NCI-H510A (cell line): ENCODE measurements around the gene CEP350.
A peak's percentile ranks its signal among the peaks of the same experiment; 100 is the strongest.

Experiments
- DNase-seq: peaks from one replicate; lab custom pipeline; 2025; lab: John Stamatoyannopoulos, UW

The CEP350 gene

DNA sequence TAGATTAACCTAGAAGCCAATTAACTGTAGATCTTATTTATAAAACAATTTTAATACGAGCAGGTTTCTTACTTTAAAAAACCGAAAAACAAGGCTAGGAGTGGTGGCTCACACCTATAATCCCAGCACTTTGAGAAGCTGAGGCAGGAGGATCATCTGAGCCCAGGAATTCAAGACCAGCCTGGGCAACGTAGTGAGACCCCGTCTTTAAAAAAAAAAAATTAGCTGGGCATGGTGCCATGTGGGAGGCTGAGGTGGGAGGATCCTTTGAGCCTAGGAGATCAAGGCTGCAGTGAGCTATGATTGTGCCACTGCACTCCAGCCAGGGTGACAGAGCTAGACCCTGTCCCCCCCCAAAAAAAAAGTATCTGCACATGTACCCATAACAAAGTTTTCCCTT lies 110.8 kb downstream of the CEP350 start:
- no peak for DNase-seq

- no peak for DNase-seq
Observed at GRCh38 chr1:180066150-180066549, 111.5 kb downstream of the CEP350 start.

DNA sequence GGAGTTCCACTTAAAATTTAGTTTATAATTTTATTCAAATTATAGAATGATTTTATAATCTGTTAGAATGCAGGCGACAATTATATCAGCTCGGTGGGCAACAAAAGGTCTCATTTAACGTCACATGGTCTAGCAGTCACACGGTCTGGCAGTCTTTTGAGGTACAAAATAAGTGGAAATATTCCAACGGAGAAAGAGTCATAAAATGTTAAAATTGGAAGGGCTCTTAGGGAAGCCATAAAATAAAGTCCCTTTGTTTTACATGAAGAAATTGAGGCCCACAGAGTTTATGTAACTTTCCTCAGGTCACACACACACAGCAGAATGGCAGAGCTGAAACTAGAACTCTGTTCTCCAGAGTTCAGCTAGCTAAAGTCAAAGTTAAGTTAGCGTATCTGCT lies 115.7 kb downstream of the CEP350 start:
- no peak for DNase-seq

DNA sequence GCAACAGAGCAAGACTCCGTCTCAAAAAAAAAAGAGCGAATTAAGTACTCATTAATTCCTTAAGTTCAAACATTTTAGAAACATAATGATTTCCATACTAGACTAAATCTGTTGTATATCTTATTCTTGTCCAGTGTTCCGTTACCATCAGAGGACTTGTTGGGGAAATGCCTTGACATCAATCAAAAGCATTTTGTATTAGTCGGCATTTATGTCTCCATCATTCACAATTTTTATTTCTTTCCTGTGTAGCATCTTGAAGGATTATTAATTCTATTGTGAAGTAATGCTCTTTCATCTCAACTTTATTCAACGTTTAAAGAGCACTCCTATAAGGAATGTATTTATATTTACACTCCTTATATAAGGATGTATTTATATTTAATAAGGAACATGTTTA lies 117.1 kb downstream of the CEP350 start:
- DNase-seq: no peak

GRCh38 chr1:180080439-180080838 lies 125.8 kb downstream of the CEP350 start:
- no peak for DNase-seq

- DNase-seq: no peak
Observed at GRCh38 chr1:180081474-180081873, 126.9 kb downstream of the CEP350 start.

GRCh38 chr1:180083164-180083563 lies 128.6 kb downstream of the CEP350 start:
- no peak for DNase-seq

DNA sequence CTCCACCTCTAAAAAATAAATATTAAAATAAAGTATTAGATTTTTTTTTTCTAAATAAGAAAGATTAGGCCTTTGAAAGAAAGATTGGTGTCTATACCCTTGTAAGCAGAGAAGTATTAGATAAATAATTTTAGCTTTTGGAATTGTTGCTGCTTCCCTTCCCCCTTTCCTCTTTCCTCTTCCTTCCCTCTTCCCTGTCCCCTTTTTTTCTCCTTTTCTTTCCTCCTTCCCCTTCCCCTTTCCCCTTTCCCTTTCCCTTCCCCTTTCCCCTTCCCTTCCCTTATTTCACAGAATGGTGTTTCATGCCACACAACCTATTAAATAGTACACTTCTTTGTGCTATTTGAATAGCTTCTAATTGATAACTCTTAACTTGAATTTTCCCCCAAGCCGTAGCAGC lies 130.3 kb downstream of the CEP350 start:
- DNase-seq: no peak

GRCh38 chr1:180085331-180085730 lies 130.7 kb downstream of the CEP350 start:
- DNase-seq: no peak

- DNase-seq: no peak
Observed at GRCh38 chr1:180092931-180093650, 138.5 kb downstream of the CEP350 start.

DNA sequence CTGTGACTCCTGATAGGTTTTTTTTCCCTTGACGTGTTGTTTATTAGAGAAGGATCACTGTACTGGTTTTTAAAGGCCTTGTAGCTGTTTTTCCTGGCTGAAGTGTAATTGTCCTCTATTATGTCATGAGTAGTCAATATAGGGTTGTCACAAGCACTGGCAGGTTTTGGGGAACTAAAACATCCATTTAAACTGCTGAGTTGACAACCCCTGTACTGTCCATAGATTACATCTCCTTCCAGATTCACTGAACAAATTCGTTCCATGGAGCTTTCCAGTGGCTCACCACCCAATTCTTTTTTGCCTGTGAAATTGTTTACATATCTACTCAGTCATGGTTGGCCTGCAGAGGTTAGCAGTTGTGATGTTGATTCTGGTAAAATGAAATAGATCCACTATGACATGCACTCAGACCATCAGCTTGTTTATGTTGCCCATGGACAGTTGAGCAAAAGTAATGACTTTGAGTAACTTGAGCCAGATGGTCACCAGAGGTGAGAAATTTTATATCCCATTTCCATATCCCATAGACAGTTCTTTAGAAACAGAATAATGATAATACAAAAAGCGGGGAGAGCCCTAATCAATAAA lies 140.2 kb downstream of the CEP350 start:
- peak; percentile 52 for DNase-seq

- no peak for DNase-seq
Observed at GRCh38 chr1:180096584-180097325, 142.1 kb downstream of the CEP350 start.

- no peak for DNase-seq
Observed at GRCh38 chr1:180097326-180097605, 142.7 kb downstream of the CEP350 start.

- no peak for DNase-seq
Observed at GRCh38 chr1:180101411-180101810, 146.8 kb downstream of the CEP350 start.

DNA sequence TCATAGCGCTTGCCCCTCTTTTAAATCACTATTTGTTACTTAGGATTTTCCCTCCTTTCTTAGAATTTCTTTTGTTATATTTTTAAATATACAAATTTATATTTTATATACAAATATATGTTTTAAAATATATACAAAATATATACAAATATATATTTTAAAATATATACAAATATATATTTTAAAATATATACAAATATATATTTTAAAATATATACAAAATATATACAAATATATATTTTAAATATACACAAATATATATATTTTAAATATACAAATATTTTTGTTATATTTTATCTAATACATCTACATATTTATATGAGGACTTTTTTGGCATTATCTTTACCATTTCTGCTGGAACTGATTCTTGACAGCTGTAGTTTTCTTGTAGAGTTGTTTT lies 149.2 kb downstream of the CEP350 start:
- no peak for DNase-seq

GRCh38 chr1:180112091-180112490 lies 157.5 kb downstream of the CEP350 start:
- DNase-seq: no peak

DNA sequence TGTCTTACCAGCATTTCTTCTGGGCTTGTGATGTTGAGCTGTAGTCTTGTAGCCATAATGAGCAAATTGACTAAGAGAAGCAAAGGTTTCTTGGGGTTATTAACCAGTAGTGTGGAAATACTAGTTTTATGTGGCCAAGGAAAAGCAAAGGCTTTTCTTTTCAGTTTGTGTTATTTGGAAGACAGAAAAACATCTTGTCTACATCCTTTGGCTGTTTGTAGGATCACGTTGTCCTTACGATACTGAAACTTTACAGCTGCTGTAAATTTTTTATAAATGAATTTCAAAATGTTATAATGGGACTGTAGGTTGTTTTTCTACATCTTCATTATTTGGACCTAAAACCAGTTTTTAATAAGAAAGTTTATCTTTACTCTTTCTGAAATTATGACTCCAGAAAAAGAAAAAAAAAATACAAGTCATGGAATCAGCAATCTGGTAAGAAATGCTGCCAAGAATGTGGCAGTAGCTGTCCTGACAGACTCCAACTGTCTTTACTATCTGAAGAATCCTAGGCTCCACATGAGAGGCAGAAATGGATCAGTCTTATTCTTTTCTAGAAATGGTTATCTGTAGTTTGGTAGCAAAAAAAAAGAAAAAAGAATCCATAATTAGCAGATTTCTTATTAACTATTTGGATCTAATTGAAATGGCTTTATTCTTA lies 158.5 kb downstream of the CEP350 start:
- no peak for DNase-seq

GRCh38 chr1:180114396-180114945 lies 159.9 kb downstream of the CEP350 start:
- no peak for DNase-seq

GRCh38 chr1:180116964-180117763 lies 162.6 kb downstream of the CEP350 start:
- no peak for DNase-seq

DNA sequence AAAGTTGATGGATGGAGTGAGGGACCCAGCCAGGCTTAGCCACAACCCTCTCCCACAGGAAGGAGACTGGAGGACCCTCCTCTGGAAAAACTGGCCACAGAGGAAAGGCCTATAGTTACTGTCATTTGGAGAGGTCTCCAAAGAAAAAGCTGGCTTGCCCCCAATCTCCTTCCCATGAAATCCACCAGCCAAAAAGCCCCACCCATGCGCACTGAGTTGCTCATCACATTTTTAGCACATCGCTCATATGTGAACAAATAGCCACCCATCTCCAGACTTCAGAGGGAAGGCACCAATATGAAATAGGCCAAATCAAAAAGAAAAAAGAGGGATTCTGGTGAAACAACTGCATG lies 163.1 kb downstream of the CEP350 start:
- DNase-seq: no peak

- no peak for DNase-seq
Observed at GRCh38 chr1:180119837-180120236, 165.2 kb downstream of the CEP350 start.

- DNase-seq: no peak
Observed at GRCh38 chr1:180123463-180123936, 168.9 kb downstream of the CEP350 start.
